ENCODE measurements around the gene ADAMTS17.

ADAMTS17 gene

DNA sequence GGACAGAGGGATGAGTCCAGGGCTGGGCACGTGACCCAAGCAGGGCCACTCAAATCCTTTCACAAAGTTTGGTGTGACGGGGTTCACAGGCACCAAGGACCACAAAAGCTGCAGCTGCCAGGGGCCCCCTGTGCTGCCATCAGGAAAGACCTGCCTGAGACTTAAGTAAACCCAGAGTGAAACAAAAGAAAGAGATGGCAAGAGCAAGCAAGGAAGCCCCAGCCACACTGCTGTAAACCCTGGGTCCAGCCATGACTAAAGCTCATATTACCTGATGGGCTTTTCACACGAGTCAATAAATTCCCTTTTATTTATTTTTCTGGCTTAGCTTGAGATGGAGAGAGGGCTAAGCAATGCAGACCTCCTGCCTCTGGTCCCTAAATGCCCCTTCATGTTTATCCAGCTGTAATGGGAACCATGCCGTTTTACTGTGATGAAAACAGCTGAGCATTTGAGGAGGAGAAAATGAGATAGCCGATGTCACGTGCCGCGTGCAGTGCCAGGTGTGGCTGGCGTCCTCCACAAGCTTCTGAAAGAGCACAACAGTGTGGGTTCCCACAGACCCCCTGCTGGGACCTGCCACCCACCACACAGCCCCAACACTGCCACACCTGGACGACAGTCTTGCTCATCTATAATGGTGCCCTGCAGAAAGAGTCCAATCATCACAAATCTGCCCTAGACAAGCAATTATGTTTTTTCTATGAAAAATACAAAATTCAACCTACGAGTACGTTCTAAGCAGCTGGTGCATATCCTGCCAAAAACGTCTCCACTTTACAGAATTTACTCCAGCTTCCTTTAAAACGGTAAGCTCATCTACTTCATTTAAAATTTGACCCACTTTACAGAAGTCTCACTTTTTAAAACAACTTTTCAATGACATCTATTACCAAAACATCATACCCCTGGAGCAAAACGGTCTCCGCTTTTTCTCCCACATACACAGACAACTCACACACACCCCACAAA, 34.2 kb downstream of the ADAMTS17 start:
- TF ChIP-seq POLR2A (IDR thresholded peaks at IDR 0.05; ENCODE audit: low read depth, low read length): no peak
- no peak for TF ChIP-seq TAF1 (IDR thresholded peaks at IDR 0.05; ENCODE audit: borderline replicate concordance, low read depth, low read length)
- no peak for TF ChIP-seq POLR2AphosphoS5 (IDR thresholded peaks at IDR 0.05; ENCODE audit: low read depth, low read length)
- FAIRE-seq: no peak
- DNase-seq (ENCODE audit: insufficient read length): no peak

DNA sequence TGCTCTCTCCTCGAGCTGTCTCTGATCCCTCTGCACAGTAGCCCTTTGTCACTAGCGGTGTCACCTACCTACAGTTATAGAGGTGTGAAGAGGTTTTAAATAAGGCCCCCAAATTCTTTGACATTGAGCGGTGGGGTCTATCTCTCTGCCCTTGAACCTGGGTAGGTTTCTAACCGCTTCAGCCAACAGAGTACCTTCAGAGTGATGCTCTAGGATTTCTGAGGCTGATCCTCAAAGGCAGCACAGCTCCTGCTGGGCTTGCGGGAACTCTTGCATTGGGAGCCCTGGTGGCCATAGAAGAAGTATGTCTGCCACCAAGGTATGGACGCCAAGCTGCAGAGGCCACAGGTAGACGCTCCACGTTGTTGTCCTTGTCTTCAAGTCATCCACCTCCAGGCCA, 35.7 kb downstream of the ADAMTS17 start:
- no peak for FAIRE-seq
- DNase-seq (ENCODE audit: insufficient read length): no peak
- TF ChIP-seq POLR2A (IDR thresholded peaks at IDR 0.05; ENCODE audit: low read depth, low read length) (no peak), TAF1 (IDR thresholded peaks at IDR 0.05; ENCODE audit: borderline replicate concordance, low read depth, low read length) (no peak), POLR2AphosphoS5 (IDR thresholded peaks at IDR 0.05; ENCODE audit: low read depth, low read length) (no peak)

GRCh38 chr15:100301910-100302431, 39.8 kb downstream of the ADAMTS17 start:
- FAIRE-seq (no peak), DNase-seq (ENCODE audit: insufficient read length) (no peak)
- TF ChIP-seq TAF1 (IDR thresholded peaks at IDR 0.05; ENCODE audit: borderline replicate concordance, low read depth, low read length) (no peak), POLR2A (IDR thresholded peaks at IDR 0.05; ENCODE audit: low read depth, low read length) (no peak), POLR2AphosphoS5 (IDR thresholded peaks at IDR 0.05; ENCODE audit: low read depth, low read length) (no peak)

GRCh38 chr15:100298257-100298656, 43.5 kb downstream of the ADAMTS17 start:
- TF ChIP-seq TAF1 (IDR thresholded peaks at IDR 0.05; ENCODE audit: borderline replicate concordance, low read depth, low read length) (no peak), POLR2AphosphoS5 (IDR thresholded peaks at IDR 0.05; ENCODE audit: low read depth, low read length) (no peak), POLR2A (IDR thresholded peaks at IDR 0.05; ENCODE audit: low read depth, low read length) (no peak)
- FAIRE-seq (no peak), DNase-seq (ENCODE audit: insufficient read length) (no peak)

DNA sequence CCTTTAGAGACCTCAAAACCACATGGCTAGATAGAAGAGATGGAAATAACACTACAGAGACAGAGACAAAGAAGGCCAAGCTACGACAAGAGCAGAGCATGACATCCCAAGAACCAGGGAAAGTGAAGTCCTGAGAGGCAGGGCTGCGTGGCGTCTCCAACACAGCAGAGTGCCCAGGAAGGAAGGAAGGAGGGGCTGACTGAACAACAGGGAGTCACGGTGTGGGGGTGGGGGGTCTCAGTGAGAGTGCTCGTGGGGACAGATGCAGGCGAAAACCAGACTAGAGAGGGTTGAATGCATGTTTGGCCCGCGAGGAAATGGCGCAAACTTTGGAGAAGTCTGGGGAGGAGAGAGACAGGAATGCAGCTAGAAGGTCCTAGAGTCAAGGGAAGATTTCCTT, 44.0 kb downstream of the ADAMTS17 start:
- no peak for FAIRE-seq
- TF ChIP-seq POLR2AphosphoS5 (IDR thresholded peaks at IDR 0.05; ENCODE audit: low read depth, low read length) (no peak), TAF1 (IDR thresholded peaks at IDR 0.05; ENCODE audit: borderline replicate concordance, low read depth, low read length) (no peak), POLR2A (IDR thresholded peaks at IDR 0.05; ENCODE audit: low read depth, low read length) (no peak)
- no peak for DNase-seq (ENCODE audit: insufficient read length)

GRCh38 chr15:100295939-100296565, 45.7 kb downstream of the ADAMTS17 start:
- FAIRE-seq (no peak), DNase-seq (ENCODE audit: insufficient read length) (no peak)
- no peak for TF ChIP-seq TAF1 (IDR thresholded peaks at IDR 0.05; ENCODE audit: borderline replicate concordance, low read depth, low read length)
- TF ChIP-seq POLR2AphosphoS5 (IDR thresholded peaks at IDR 0.05; ENCODE audit: low read depth, low read length): no peak
- TF ChIP-seq POLR2A (IDR thresholded peaks at IDR 0.05; ENCODE audit: low read depth, low read length): no peak

DNA sequence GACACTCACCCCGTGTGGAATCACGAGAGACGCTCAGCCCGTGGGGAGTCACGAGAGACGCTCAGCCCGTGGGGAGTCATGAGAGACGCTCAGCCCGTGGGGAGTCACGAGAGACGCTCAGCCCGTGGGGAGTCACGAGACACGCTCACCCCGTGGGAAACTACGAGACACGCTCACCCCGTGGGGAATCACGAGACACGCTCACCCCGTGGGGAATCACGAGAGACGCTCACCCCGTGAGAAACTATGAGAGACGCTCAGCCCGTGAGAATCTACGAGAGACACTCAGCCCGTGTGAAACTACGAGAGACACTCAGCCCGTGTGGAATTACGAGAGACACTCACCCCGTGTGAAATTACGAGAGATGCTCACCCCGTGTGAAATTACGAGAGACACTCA, 49.8 kb downstream of the ADAMTS17 start:
- DNase-seq (ENCODE audit: insufficient read length) (no peak), FAIRE-seq (no peak)
- no peak for TF ChIP-seq POLR2AphosphoS5 (IDR thresholded peaks at IDR 0.05; ENCODE audit: low read depth, low read length)
- TF ChIP-seq POLR2A (IDR thresholded peaks at IDR 0.05; ENCODE audit: low read depth, low read length): no peak
- no peak for TF ChIP-seq TAF1 (IDR thresholded peaks at IDR 0.05; ENCODE audit: borderline replicate concordance, low read depth, low read length)

DNA sequence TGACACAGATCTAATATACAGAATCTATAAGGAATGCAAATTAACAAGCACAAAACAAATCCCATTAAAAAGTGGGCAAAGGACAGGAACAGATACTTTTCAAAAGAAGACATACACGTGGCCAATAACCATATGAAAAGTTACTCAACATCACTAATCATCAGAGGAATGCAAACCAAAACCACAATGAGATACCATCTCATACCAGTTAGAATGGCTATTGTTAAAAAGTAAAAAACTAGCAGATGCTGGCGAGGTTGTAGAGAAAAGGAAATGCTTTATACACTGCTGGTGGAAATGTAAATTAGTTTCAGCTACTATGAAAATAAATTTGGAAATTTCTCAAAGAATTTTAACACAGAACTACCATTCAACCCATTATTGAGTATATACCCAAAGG, 50.7 kb downstream of the ADAMTS17 start:
- DNase-seq (ENCODE audit: insufficient read length) (no peak), FAIRE-seq (no peak)

GRCh38 chr15:100285641-100286295, 56.0 kb downstream of the ADAMTS17 start:
- no peak for TF ChIP-seq POLR2AphosphoS5 (IDR thresholded peaks at IDR 0.05; ENCODE audit: low read depth, low read length)
- no peak for TF ChIP-seq POLR2A (IDR thresholded peaks at IDR 0.05; ENCODE audit: low read depth, low read length)
- TF ChIP-seq TAF1 (IDR thresholded peaks at IDR 0.05; ENCODE audit: borderline replicate concordance, low read depth, low read length): no peak
- no peak for DNase-seq (ENCODE audit: insufficient read length)
- no peak for FAIRE-seq

More for the DNA sequence above, 50.7 kb downstream of the ADAMTS17 start:
- TF ChIP-seq TAF1 (IDR thresholded peaks at IDR 0.05; ENCODE audit: borderline replicate concordance, low read depth, low read length) (no peak), POLR2AphosphoS5 (IDR thresholded peaks at IDR 0.05; ENCODE audit: low read depth, low read length) (no peak)

GRCh38 chr15:100284701-100285100, 57.1 kb downstream of the ADAMTS17 start:
- DNase-seq (ENCODE audit: insufficient read length) (no peak), FAIRE-seq (no peak)
- TF ChIP-seq POLR2AphosphoS5 (IDR thresholded peaks at IDR 0.05; ENCODE audit: low read depth, low read length) (no peak), TAF1 (IDR thresholded peaks at IDR 0.05; ENCODE audit: borderline replicate concordance, low read depth, low read length) (no peak), POLR2A (IDR thresholded peaks at IDR 0.05; ENCODE audit: low read depth, low read length) (no peak)

DNA sequence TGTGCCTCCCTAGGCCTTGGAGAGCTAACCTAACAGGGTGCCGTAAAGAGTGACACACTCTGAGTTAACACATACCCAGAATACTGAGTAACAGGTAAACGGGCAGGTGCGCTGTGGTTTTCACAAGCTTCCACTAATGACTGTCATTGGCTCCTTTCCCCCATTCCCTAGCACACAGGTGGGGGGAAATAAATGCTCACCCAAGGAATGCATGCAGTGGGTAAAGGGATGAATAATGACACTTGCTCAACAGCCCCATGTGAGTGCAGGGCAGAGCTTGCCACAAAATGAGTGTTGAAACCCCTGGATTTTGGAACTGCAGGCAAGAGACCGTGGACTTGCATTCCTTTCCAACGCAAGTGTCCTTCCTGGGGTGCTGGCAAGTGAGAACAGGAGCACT, 57.6 kb downstream of the ADAMTS17 start:
- no peak for TF ChIP-seq POLR2AphosphoS5 (IDR thresholded peaks at IDR 0.05; ENCODE audit: low read depth, low read length)
- TF ChIP-seq TAF1 (IDR thresholded peaks at IDR 0.05; ENCODE audit: borderline replicate concordance, low read depth, low read length): no peak
- TF ChIP-seq POLR2A (IDR thresholded peaks at IDR 0.05; ENCODE audit: low read depth, low read length): no peak
- DNase-seq (ENCODE audit: insufficient read length): no peak
- FAIRE-seq: no peak
